Retina (tissue), 1 donor: Measurements from ENCODE around the gene MAP2K2.

ENCODE experiments used
- DNase-seq: peaks from one replicate; pipeline ENCODE4 v3.0.0-alpha.2; 2016

Gene MAP2K2

GRCh38 chr19:4075373-4075772 lies 48.5 kb downstream of the MAP2K2 start:
- DNase-seq, result no peak

- no peak for DNase-seq
These were observed 52.3 kb downstream of the MAP2K2 start for GRCh38 chr19:4071610-4072009.

GRCh38 chr19:4069331-4069959 lies 54.5 kb downstream of the MAP2K2 start:
- no peak for DNase-seq

- peak; percentile 52 for DNase-seq
These were observed 55.6 kb downstream of the MAP2K2 start for GRCh38 chr19:4068047-4068966.

GRCh38 chr19:4067396-4068046 lies 56.4 kb downstream of the MAP2K2 start:
- peak; percentile 51 for DNase-seq

GRCh38 chr19:4066682-4067395 lies 57.1 kb downstream of the MAP2K2 start, which contains the start of gene ZBTB7A:
Gene ZBTB7A, minus strand, starts transcription at chr19:4066899. Its CDS starts 11,667 bp downstream, at chr19:4055232.
- DNase-seq, result peak; percentile 65

GRCh38 chr19:4066176-4066606 lies 57.7 kb downstream of the MAP2K2 start:
- no peak for DNase-seq

- DNase-seq, result peak; percentile 89
These were observed 58.3 kb downstream of the MAP2K2 start for GRCh38 chr19:4065430-4066175.

GRCh38 chr19:4064496-4065260 lies 59.2 kb downstream of the MAP2K2 start:
- DNase-seq, result peak; percentile 38

GRCh38 chr19:4064149-4064495 lies 59.8 kb downstream of the MAP2K2 start:
- peak; percentile 48 for DNase-seq

GRCh38 chr19:4063369-4064148 lies 60.4 kb downstream of the MAP2K2 start:
- DNase-seq, result peak; percentile 38

- no peak for DNase-seq
These were observed 61.2 kb downstream of the MAP2K2 start for GRCh38 chr19:4062419-4063368.

GRCh38 chr19:4061683-4062418 lies 62.1 kb downstream of the MAP2K2 start:
- no peak for DNase-seq

- no peak for DNase-seq
These were observed 62.7 kb downstream of the MAP2K2 start for GRCh38 chr19:4061178-4061682.

- DNase-seq, result no peak
These were observed 63.2 kb downstream of the MAP2K2 start for GRCh38 chr19:4060621-4061177.

- no peak for DNase-seq
These were observed 63.9 kb downstream of the MAP2K2 start for GRCh38 chr19:4059891-4060620.

- no peak for DNase-seq
These were observed 64.5 kb downstream of the MAP2K2 start for GRCh38 chr19:4059453-4059871.
